HG03460 (cell line): ENCODE data around the gene CARHSP1.
"Not testable (repeated sequence)": the region's sequence is repeated elsewhere in the genome, so short reads cannot be mapped to it uniquely, and the experiment has no call there.

Experiments used
- ATAC-seq: cut with Tn5 transposase; IDR thresholded peaks from one replicate; pipeline ENCODE4 v1.9.1; 2021; ENCODE audit not compliant: unreplicated experiment

The CARHSP1 gene

DNA sequence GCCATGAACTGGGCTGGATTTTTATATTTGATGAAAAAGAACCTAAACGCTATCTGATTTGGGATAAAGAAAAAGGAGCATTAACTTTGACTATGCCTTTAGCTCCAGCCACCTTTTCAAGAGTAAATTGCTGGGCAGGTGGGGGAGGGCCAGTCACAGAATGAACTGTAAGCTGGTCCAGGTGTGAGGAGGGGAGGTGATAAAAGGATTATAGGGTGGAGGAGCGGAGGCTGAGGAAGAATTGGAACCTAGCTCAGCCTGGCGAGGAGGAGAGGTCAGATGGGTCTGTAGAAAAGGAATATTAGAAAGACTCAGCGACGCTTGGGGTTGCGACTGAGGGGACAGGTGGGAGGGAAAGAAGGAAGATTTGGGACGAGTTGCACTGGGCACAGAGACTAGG lies 32.0 kb downstream of the CARHSP1 start:
- ATAC-seq: not testable (repeated sequence)

DNA sequence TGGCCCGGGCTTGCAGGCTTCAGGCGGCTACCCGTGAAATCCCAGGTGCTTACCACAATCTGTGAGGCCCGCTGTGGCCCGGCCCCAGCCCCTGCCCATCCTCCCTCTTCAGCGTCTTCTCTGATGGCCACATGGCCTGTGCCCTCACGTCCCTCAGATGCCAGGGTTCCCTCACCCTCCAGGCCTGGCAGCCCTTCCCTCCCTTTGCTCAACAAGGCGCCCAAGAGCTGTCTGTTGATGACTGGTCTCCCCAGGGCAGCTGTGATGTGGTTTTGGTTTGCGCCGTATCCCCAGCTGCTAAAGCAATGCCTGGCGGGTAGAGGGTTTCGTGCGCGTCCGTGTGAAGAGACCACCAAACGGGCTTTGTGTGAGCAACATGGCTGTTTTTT lies 36.1 kb downstream of the CARHSP1 start:
- ATAC-seq: no peak

DNA sequence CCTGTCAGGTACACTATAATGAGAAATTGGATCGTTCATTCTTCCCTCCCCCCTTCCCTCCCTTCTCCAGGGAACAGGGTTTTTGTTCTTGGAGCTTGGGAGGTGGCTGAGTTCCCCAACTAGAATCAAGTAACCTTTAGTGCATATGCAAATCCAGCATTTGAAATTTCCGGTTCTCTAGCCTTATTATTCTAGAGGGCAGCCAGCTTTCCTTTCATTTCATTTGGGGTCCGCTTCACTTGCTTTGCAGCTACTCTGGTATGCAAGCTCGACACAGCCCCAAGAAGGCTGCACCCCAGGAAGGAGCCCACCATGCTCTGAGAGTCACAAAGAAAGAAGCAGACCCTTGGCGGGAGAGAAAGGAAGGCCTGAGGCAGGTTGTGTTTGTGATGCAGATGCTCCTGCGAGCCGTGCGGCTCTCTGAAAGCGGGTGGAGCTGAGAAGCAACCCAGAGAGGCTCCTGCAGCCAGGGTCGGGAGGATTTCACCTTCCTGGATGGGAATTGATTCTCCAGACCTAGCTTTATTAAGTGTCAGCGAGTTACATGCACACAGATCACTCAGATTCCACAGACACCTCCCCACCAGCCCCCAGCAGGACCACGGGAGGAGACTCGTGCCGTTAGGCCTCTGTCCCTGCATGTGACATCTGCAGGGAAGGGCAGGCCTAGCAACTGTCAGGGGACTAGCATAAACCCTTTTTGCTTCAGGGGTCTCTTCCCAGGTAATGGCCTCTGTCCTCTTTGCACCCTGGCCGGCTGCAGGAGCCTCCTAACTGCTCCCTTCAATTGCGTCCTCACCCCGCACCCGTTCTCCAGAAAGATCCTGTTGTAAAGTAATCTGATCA lies 36.7 kb downstream of the CARHSP1 start:
- no peak for ATAC-seq

DNA sequence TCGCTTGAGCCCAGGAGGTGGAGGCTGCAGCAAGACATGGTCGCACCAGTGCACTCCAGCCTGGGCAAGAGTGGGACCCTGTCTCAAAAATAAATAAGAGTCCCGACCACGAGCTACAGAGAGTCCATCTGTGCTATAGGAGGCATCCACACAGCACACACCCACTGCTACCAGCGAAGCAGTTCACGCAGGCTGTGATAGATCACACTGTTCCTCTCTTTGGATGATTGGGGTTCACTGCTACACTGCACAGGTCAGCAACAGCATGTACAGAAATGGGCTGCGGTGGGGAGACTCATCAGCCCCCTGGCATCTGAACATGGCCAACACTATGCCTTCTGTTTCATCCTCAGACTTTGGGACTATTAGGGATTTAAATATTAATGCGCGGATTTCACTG lies 37.4 kb downstream of the CARHSP1 start:
- no peak for ATAC-seq

DNA sequence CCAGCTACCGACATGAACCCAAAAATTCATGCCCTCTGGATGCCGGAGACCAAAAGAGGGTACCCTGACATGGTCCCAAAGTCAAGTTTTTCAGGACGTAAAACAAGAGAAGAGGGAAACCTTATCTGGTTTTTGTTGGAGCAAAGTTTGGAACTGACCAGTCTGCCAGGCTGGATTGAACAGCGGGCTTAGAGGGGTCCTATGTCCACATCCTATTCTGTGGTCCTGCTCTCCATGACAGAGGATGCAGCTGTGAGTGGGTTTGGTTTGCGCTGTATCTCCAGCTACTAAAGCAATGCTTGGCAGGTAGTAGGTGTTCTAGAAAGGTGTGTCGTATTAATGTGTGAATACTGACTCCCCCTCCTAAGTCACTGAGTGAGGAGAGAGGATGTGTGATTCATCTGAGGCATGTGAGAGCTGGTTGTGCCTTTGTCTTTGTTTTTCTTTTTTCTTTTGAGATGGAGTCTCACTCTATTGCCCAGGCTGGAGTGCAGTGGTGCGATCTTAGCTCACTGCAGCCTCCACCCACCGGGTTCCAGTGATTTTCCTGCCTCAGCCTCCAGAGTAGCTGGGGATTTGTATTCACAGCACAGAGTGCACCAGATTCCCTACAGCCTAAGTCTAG lies 40.2 kb downstream of the CARHSP1 start:
- no peak for ATAC-seq

DNA sequence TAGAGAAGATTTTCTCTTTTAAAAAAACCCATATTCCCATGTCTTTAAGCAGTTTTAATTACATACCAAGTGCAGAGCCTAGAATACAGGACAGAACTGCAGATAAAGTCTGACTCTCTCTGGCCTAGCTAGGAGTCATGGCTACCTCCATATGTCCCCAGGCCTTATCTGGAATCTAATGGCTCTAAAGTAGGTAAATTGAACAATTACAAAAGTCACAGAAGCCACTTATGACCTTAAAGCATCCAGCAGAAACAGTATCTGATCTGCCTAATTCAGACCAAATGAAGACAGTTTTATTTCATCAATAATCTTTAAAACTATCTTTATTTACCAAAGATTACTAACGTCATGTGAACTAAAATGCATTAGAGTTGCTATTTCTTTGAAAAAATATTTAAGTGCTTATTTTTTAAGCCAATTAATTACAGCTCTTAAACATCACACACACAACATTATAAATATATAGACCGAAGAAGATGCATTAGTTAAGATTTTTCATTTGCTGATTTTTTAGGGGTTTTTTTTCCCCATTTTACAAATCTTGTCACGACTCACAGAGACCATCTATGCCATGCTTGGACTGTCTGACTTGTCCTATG lies 42.4 kb downstream of the CARHSP1 start:
- no peak for ATAC-seq

DNA sequence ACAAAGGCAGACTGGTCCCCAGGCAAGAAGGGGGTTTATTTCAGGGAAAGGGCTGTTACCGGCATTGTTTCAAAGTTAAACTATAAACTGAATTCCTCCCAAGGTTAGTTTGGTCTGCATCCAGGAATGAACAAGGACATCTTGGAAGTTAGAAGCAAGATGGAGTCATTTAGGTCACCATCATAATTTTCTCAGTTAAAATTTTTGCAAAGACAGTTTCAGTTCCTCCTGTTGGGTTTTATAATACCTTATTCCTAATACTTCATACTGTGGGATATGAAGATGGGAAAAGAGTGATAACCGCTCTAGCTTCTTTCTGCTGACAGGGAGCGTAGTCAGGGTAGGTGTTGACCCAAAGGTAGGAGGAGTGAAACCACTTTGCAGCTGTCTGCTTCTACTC lies 46.4 kb downstream of the CARHSP1 start:
- no peak for ATAC-seq

DNA sequence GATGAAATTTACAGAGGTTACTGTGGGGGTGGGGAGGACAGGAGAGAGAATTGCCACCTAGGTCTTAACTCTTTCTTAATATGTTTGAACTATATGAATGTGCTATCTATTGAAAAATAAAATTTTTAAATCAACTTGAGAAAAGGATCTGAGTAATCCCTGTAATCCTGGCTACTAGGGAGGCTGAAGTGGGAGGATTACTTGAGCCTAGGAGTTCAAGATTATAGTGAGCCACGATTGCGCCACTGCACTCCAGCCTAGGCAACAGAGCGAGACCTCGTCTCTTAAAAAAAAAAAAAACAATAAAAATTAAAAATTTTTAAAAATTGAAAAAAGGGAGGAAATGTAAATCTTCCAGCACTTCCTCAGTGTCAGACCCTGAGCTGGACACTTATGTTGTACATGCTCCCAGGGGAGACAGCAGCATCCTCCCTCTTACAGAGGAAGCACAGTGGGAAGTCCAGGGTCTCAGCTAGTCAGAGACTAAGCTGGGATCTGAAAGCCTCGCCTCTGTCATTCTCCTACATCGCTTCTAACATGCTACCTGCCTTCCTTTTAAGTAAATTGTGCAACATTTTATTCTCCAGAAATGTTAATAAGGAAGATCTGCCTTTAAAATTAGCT lies 49.3 kb downstream of the CARHSP1 start:
- ATAC-seq: no peak

DNA sequence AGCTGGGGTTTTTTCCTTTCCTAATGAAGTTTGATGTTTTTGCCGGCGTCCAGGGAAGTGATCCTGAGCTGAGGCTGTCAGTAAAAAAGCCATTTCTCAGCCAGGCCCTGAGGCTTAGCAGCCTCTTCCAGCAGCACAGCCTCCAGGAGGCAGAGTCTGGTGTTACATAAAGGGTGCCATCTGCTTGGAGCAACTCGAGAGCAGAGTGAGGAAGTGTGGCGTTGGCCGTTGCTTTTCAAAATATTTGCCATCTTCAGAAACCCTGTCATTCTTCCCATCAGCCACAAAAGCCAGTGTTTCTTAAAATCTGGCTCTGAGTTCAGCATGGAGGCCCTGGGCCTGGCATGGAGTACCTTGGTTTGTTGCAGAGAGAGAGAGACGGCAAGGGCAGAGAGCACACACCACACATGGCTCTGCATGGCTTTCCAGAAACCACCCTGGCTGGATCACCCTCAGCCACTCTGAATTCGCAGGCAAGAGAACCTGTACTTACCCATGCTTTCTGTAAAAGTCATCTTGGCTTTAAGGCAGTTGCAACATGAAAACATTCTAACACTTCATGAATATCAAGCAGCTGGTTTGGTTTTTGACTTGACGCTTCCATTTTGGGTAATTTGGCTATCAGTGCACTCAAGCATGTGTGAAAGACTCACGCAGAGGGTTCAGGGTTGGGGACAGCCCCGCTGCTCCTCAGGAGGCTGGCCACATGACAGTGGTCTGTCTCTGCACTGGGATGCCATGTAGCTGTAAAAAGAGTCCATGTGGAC lies 50.1 kb downstream of the CARHSP1 start:
- peak; percentile 80 for ATAC-seq

DNA sequence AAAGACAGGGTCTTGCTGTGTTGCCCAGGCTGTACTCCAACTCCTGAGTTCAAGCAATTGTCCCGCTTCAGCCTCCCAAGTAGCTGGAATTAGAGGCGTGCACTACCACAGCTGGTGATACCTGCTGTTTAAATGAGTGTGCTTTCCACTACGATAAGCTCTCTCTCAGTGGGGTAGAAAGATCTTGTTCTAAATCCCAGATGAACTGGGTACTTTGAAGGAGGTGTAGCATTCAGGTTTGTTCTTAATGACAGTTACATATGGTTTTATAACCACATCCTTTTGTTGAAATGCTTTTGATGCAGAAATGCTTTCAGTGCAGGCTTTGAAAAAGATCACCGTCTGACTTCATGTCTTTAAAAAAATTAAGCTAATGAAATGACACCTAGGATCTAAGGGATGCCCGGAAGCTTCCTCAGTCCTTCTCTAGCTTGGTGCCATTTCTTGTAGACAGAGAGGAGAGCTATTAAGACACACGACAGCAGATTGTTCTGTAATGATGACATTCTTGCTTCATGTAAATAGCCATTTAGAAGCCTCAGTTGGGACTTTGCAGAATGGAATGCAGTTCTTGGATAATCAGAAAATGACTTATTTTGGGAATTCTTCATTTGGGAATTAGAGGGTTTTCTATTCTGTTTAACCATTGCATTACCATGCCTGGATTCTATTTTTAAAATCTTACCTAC lies 51.7 kb downstream of the CARHSP1 start:
- ATAC-seq: no peak

DNA sequence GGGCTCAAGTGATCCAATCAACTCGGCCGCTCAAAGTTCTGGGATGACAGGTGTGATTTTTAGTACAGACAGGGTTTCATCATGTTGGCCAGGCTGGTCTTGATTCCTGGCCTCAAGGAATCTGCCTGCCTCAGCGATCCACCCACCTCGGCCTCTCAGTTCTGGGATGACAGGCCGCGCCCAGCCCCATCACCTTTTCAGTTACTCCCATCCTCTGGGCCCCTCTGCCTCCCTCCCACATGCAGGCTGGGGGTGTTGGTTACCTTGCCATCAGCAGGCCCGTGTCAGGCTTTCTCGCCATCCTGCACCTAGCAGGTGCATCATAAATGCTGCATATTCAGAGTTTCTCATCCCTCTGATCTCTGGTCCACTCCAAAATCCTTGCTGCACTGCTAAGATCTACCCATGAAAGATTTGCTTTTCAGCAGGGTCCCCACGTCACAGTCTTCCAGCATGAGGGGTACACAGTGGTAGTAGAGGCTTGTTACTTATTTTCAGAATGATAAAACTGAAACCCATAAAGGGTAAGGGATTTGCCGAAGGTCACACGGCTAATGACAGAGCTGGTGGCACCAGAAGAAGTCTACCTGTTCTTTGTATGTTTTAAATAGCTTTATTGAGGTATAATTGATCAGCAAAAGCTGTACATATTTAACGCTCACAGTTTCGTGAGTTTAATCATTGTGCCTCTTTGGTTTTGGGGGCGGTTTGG lies 54.6 kb downstream of the CARHSP1 start:
- ATAC-seq: no peak

DNA sequence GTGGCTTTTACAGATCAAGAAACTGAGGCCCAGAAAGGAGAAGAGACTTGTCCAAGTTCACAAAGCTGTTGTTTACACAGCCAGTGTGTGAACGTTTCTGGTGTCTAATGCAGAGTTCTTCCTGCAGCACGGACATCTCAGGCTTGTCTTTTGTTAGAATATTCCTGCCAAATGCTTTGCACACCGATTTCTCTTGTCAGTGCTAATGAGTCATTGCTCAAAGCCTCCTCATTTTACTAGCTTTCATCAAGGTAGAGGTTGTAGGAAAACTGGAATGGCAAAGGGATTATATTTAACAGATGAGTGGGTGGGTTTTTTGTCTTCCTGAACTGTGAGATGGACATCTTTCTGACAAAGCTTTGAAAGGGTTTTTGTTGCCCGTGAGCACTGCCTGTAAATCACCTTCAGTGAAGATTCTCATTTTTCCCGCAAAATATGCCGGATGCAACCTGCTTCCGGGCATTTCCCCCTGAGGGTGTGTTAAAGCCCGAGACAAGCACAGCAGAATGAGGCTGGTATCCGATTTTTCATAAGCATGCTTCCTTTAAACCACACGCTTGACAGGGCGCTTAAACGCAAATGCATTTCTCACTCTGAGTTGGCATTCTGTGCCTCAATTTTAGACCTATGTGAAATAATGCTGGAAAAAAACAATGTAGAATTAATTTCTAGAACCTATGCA lies 56.5 kb downstream of the CARHSP1 start:
- ATAC-seq: no peak

DNA sequence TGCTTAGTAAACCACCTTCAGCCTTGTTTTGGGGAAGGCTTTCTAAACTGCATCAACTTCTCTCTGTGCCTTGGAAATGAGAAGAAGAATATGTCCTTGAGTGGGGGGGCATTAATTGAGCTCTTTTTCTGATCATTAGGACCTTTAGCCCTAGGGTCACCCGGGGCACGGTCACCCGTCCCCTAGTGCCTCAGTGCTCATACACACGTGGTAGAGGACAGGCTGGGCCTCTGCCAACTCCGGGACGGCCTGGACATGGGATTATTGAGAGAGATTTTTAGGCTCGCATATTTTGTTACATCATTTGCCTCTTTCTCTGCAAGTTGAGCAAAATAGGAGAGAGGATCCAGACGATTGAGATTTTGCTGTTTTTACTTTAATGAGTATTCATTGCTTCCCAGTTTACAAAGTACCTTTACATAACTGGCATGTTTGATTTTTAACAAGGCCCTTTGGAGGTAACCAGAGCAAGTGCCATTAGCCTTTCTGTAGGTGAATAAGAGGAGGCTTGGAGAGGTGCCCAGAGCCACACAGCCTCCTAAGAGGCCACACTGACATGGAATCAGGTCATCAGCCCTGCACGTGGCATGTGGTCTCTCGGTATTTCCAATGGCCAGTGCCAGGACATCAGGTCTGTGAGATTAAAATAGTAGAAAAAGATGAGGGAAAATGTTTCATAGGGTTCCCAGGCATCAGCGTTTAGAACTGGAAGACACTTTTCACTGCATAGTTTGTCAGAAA lies 60.0 kb downstream of the CARHSP1 start:
- no peak for ATAC-seq

DNA sequence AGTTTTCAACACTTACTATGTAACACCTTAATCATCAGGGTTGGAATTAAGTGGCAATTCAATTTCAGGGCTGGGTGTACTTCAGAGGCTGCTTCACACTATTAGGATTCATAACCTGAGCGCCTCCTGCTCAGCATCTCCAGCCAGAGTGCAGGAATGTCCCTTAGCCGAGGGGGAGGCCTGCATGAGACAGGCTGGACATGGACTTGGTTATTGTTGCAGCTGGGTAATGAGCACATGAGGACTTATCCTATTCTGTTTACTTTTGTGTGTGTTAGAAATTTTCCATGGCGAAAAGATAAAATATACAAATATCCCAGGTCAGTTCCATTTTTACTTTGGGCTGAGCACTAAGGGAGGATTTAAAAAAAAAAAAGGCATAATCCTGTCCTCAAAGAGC lies 60.8 kb downstream of the CARHSP1 start:
- no peak for ATAC-seq

DNA sequence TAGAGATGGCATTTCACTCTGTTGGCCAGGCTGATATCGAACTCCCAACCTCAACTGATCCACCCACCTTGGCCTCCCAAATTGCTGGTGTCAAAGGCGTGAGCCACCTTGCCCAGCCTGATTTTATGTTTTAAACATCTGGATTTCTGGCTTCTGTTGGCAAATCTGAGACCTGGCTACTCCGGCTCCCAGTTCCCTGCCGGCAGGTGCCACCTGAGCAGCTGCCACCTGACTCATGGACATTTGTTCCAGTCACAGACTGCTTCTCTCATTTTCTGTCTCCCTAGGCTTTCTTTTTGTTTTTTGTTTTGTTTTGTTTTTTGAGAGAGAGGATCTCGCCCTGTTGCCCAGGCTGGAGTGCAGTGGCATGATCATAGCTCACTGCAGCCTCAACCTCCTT lies 61.6 kb downstream of the CARHSP1 start:
- no peak for ATAC-seq

DNA sequence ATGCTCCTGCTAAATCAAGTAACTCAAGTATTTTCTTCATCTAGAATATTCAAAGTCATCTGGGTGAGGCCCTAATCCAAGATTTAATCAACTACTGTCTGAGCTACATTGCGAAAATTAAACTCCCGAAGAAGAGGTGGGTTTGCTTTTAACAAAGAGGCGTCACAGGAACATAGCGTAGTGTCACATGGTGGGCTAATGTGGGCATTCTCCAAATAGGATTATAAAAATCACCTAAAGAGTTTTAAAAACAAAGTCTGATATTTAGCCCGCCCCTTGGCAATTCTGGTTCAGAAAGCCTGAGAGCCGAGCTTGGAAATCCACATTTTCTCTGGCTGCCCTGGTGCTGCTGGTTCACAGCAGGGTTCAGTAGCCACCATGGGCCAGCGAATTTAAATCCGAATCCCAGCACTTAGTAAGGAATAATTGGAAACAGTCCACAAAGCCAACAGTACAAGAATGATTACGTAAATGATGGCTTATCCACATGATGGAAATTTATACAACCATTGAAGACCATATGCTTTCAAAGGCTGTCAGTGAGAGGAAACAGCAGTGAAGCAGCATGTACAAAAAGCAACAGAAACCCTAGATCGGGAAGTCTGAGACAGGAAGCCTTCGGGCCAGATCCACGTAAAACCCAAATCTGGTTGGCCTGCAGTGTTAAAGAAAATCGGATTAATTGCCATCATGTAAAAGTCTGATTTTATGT lies 62.4 kb downstream of the CARHSP1 start:
- no peak for ATAC-seq

DNA sequence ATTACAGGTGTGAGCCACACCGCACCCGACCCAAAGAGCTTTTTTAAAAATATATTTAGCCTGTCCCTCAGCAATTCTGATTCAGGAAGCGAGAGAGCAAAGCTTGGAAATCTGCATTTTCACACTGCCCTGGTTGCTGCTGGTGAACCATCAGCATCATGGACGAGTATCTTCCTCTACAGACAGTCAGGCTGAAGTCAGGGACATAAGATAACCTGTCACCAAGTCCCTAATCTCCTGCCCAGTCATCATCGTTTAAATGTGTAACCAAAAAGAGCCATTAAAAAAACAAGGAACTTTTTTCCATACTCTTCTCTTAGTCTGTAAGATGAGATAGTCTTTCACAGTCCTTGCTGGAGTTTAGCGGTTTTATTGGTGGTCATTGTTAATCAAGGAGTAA lies 64.5 kb downstream of the CARHSP1 start:
- ATAC-seq: no peak

DNA sequence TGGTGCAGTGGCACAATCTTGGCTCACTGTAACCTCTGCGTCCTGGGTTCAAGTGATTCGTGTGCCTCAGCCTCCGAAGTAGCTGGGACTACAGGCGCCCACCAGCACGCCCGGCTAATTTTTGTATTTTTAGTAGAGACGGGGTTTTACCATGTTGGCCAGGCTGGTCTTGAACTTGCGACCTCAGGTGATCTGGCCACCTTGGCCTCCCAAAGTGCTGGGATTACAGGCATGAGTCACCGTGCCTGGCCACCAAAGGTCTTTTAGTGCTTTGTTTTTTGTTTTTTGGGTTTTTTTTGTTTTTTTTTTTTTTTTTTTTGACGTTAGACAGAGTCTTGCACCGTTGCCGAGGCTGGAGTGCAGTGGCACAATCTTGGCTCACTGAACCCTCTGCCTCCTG lies 65.1 kb downstream of the CARHSP1 start:
- not testable (repeated sequence) for ATAC-seq
